ENCODE measurements around the gene LPIN3. TPM values are rescaled to one million over a fixed set of nuclear protein-coding genes. Genes with fewer than 3 reads are reported as not detected.

The LPIN3 gene
- total and polyA plus RNA-seq, 2 of the 4 experiments (the other 2 are of a cell fraction): 2.3 to 8.3 TPM

- Histone ChIP-seq H2AK5ac (ENCODE audit: low read depth, low read length) (no peak overlapping the region), H2BK5ac (ENCODE audit: low read depth, low read length, poor library complexity, severe bottlenecking) (no peak overlapping the region), H2BK20ac (ENCODE audit: low read depth, low read length) (no peak overlapping the region), H3K36me3 (ENCODE audit: control insufficient read depth, insufficient read depth, low read length) (no peaks in the 10 kb centered on the region), H3K4me1 (ENCODE audit: control insufficient read depth, insufficient read depth, low read length) (no peaks in the 10 kb centered on the region), H4K91ac (ENCODE audit: insufficient read depth, low read depth, low read length) (no peak overlapping the region), H3K14ac (replicated peaks; ENCODE audit: low read depth, low read length) (no peak overlapping the region), H3K9me1 (ENCODE audit: insufficient read depth, low read length) (no peaks in the 10 kb centered on the region), H3K56ac (ENCODE audit: extremely low read depth, insufficient read depth, low read length) (no peak overlapping the region), H4K8ac (ENCODE audit: low read depth in 2 of 2, low read length in 2 of 2) (no peak overlapping the region), H2AK9ac (replicated peaks; ENCODE audit: low read depth, low read length, poor library complexity) (no peak overlapping the region), H2BK120ac (ENCODE audit: low read depth, low read length) (no peak overlapping the region), H3K9ac (ENCODE audit: low read depth, low read length) (no peak overlapping the region), H3K23ac (ENCODE audit: low read depth, low read length) (no peak overlapping the region), H3K4me2 (ENCODE audit: low read depth, low read length) (no peak overlapping the region), H3K79me1 (ENCODE audit: low read depth in 1 of 2, low read length in 2 of 2) (no peaks in the 10 kb centered on the region), H4K5ac (ENCODE audit: low read depth, low read length) (no peak overlapping the region), H3K9me3 (ENCODE audit: control insufficient read depth, insufficient read depth, low read length) (0 out of 2 replicates have a peak, but pooled peaks cover under 1% of the 10 kb centered on the region), H3K4ac (ENCODE audit: low read depth, low read length) (no peak overlapping the region), H2BK15ac (ENCODE audit: low read depth, low read length) (no peak overlapping the region), H4K20me1 (ENCODE audit: insufficient read depth, low read length) (no peaks in the 10 kb centered on the region), H3K4me3 (ENCODE audit: insufficient read depth, low read depth, low read length) (no peak overlapping the region), H3K27ac (ENCODE audit: insufficient read depth, low read length) (no peak overlapping the region), H2AFZ (replicated peaks; ENCODE audit: low read length, poor library complexity) (no peak overlapping the region), H3K27me3 (ENCODE audit: control insufficient read depth, insufficient read depth, low read length) (peaks cover 52% of the 10 kb centered on the region), H3K18ac (ENCODE audit: low read depth, low read length) (no peak overlapping the region)
- in situ Hi-C loops (cut with MboI; ENCODE audit: low sequenced_read_pairs): no loop called here
- intact Hi-C loops (cut with micrococcal nuclease): no loop called here
- no peak for TF ChIP-seq RAD21 (IDR thresholded peaks at IDR 0.05; ENCODE audit: low read length)
- TF ChIP-seq MAZ (IDR thresholded peaks at IDR 0.05; ENCODE audit: borderline replicate concordance, low read depth, low read length): no peak
- TF ChIP-seq POLR2A (IDR thresholded peaks at IDR 0.05; ENCODE audit: low read depth, low read length): no peak
- no peak for TF ChIP-seq CTCF (conservative IDR thresholded peaks at IDR 0.05; ENCODE audit: low read depth, low read length)
- no peak for TF ChIP-seq USF2 (IDR thresholded peaks at IDR 0.05; ENCODE audit: low read depth, low read length)
- TF ChIP-seq SMC3 (IDR thresholded peaks at IDR 0.05; ENCODE audit: low read depth, low read length): no peak
- TF ChIP-seq FOS (IDR thresholded peaks at IDR 0.05; ENCODE audit: low read depth, low read length): no peak
- no peak for TF ChIP-seq NFE2L2 (IDR thresholded peaks at IDR 0.05; ENCODE audit: low read depth, low read length)
- no peak for TF ChIP-seq BHLHE40 (IDR thresholded peaks at IDR 0.05; ENCODE audit: low read depth, low read length)
- no peak for TF ChIP-seq ELK1 (IDR thresholded peaks at IDR 0.05; ENCODE audit: borderline replicate concordance, low read depth, low read length)
- TF ChIP-seq CEBPB (IDR thresholded peaks at IDR 0.05; ENCODE audit: low read depth, low read length): no peak
- no peak for TF ChIP-seq RCOR1 (IDR thresholded peaks at IDR 0.05; ENCODE audit: insufficient replicate concordance, low read length)
- TF ChIP-seq CHD1 (IDR thresholded peaks at IDR 0.05; ENCODE audit: low read depth, low read length): no peak
- TF ChIP-seq RFX5 (IDR thresholded peaks at IDR 0.05; ENCODE audit: low read depth, low read length): no peak
- TF ChIP-seq MXI1 (IDR thresholded peaks at IDR 0.05; ENCODE audit: borderline replicate concordance, low read depth, low read length): no peak
- TF ChIP-seq MAFK (IDR thresholded peaks at IDR 0.05; ENCODE audit: low read depth, low read length): no peak
- CTCF ChIA-PET: no interaction called here
- POLR2A ChIA-PET (ENCODE audit: unreplicated experiment): no interaction called here
- DNase-seq (no peak), ATAC-seq (ENCODE audit: low read depth) (no peak)
- no TSS peak for BruUV-seq (replicated peaks)
- WGBS, 2 experiments (ENCODE audit: extremely low coverage in 2 of 2, insufficient read length in 1 of 2): 80% methylated on average over 1 of the region's 5 CpGs; no CpG with 5 or more reads in 1 of the 2 experiments
- dilution Hi-C loops (cut with HindIII; ENCODE audit: low sequenced_read_pairs, unreplicated experiment): no loop called here
Measured at GRCh38 chr20:41376349-41376748, 35.7 kb downstream of the LPIN3 start.

Data from IMR-90 (cell line).